ENCODE measurements around the gene HS1BP3. TPM values are rescaled to one million over a fixed set of nuclear protein-coding genes. Genes with fewer than 3 reads are reported as not detected.

The HS1BP3 gene
- total RNA-seq, 3 donors from 2014 or later (not counting 1 experiment from before 2014, with no cell fraction given) = 17.4 to 25.7 (median 22.8) TPM

- no peak for ATAC-seq
- no peak for DNase-seq
- Mint-ChIP-seq H3K4me1 (peaks cover 0 to 7% of the 10 kb centered on the region in 2 donors), H3K27ac (no peak overlapping the region), H3K27me3 (ENCODE audit: low read depth in 2 of 2) (no peaks in the 10 kb centered on the region), H3K9me3 (no peaks in the 10 kb centered on the region), H3K36me3 (peaks cover 11% of the 10 kb centered on the region), H3K4me3 (no peak overlapping the region)
- Histone ChIP-seq H3K27ac (ENCODE audit: low read length) (no peak overlapping the region), H3K4me1 (ENCODE audit: control insufficient read depth, insufficient read depth, low read length) (no peaks in the 10 kb centered on the region), H3K9me3 (ENCODE audit: control insufficient read depth, insufficient read depth, low read length) (no peaks in the 10 kb centered on the region), H3K36me3 (ENCODE audit: control insufficient read depth, insufficient read depth, low read length) (peaks cover 14% of the 10 kb centered on the region), H3K4me3 (ENCODE audit: low read length) (no peak overlapping the region), H3K27me3 (ENCODE audit: control insufficient read depth, insufficient read depth, low read length) (no peaks in the 10 kb centered on the region)
- intact Hi-C loops (cut with micrococcal nuclease) = no loop called here
- no peak for TF ChIP-seq CTCF (IDR thresholded peaks at IDR 0.05)
- 87% methylated on average over 11 of the region's 11 CpGs for WGBS (ENCODE audit: insufficient coverage)
Observed at GRCh38 chr2:20689428-20690264, 38.7 kb upstream of the HS1BP3 start.

DNA sequence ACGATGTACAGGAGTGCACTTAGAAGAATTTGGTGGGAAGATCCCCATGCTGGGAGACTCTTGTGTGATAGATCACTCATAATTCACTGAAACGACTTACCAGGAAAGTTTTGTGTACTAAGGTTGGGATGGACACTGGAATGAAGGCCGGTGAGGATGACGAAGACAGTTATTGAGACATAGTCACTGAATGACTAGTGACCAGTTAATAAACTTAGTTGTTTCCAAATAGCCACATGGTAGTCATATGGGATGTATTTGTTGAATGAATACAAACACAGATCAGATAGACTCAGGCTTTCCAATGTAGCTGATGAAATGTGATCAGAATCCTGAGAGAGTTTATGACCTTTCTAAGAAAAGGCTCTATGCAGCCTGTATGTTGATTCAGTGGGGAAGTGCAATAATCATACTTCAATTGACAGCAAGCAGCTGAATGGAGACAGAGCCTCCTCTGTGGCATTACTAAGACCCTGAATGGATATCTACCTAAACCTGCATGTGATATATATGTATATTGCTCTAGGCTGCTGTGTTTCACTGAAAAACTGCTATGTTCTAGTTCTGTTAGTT is 36.4 kb upstream of the HS1BP3 start:
- ATAC-seq = no peak
- Histone ChIP-seq H3K9me3 (ENCODE audit: control insufficient read depth, insufficient read depth, low read length) (no peaks in the 10 kb centered on the region), H3K36me3 (ENCODE audit: control insufficient read depth, insufficient read depth, low read length) (peaks cover 12% of the 10 kb centered on the region), H3K27ac (ENCODE audit: low read length) (no peak overlapping the region), H3K27me3 (ENCODE audit: control insufficient read depth, insufficient read depth, low read length) (no peaks in the 10 kb centered on the region), H3K4me3 (ENCODE audit: low read length) (no peak overlapping the region), H3K4me1 (ENCODE audit: control insufficient read depth, insufficient read depth, low read length) (no peaks in the 10 kb centered on the region)
- no peak for DNase-seq
- Mint-ChIP-seq H3K27ac (no peak overlapping the region), H3K36me3 (peaks cover 11% of the 10 kb centered on the region), H3K4me1 (peaks cover 7 to 12% of the 10 kb centered on the region in 2 donors), H3K27me3 (ENCODE audit: low read depth in 2 of 2) (no peaks in the 10 kb centered on the region), H3K4me3 (no peak overlapping the region), H3K9me3 (no peaks in the 10 kb centered on the region)
- 97% methylated on average over 4 of the region's 4 CpGs for WGBS (ENCODE audit: insufficient coverage)
- intact Hi-C loops (cut with micrococcal nuclease) = no loop called here
- TF ChIP-seq CTCF (IDR thresholded peaks at IDR 0.05) = no peak

GRCh38 chr2:20684581-20685063 is 33.7 kb upstream of the HS1BP3 start:
- peaks cover 12% of the 10 kb centered on the region for H3K36me3 ChIP-seq (ENCODE audit: control insufficient read depth, insufficient read depth, low read length)
- no peaks in the 10 kb centered on the region for H3K27me3 ChIP-seq (ENCODE audit: control insufficient read depth, insufficient read depth, low read length)
- no peaks in the 10 kb centered on the region for H3K9me3 ChIP-seq (ENCODE audit: control insufficient read depth, insufficient read depth, low read length)
- Mint-ChIP-seq H3K27ac (no peak overlapping the region), H3K27me3 (ENCODE audit: low read depth in 2 of 2) (no peaks in the 10 kb centered on the region), H3K4me3 (no peak overlapping the region), H3K9me3 (no peaks in the 10 kb centered on the region), H3K4me1 (peaks cover 7 to 14% of the 10 kb centered on the region in 2 donors), H3K36me3 (peaks cover 11% of the 10 kb centered on the region)
- no peak for TF ChIP-seq CTCF (IDR thresholded peaks at IDR 0.05)
- intact Hi-C loops (cut with micrococcal nuclease) = no loop called here
- DNase-seq (no peak), ATAC-seq (no peak)
- H3K4me1 ChIP-seq (ENCODE audit: control insufficient read depth, insufficient read depth, low read length) = no peaks in the 10 kb centered on the region
- 78% methylated on average over 6 of the region's 6 CpGs for WGBS (ENCODE audit: insufficient coverage)
- H3K4me3 ChIP-seq (ENCODE audit: low read length) = no peak overlapping the region
- H3K27ac ChIP-seq (ENCODE audit: low read length) = no peak overlapping the region

All from natural killer cell (primary cell).